ENCODE data around the gene KANK2. TPM values are rescaled to one million over a fixed set of nuclear protein-coding genes. Genes with fewer than 3 reads are reported as not detected.
"Not testable (repeated sequence)": the region's sequence is repeated elsewhere in the genome, so short reads cannot be mapped to it uniquely, and the experiment has no call there.

KANK2 gene
- total RNA-seq, 1 donor: 1.4 TPM

GRCh38 chr19:11194656-11195558, 2.4 kb downstream of the KANK2 start:
- H3K9me3 ChIP-seq (ENCODE audit: low read depth, low read length): no peaks in the 10 kb centered on the region
- H3K4me3 ChIP-seq (ENCODE audit: low read length): no peak overlapping the region
- peaks cover 2% of the 10 kb centered on the region for H3K27me3 ChIP-seq (ENCODE audit: insufficient read depth, low read length)
- peaks cover 21% of the 10 kb centered on the region for H3K4me1 ChIP-seq (ENCODE audit: insufficient read depth, low read length)

GRCh38 chr19:11194173-11194572, 3.2 kb downstream of the KANK2 start:
- H3K4me3 ChIP-seq (ENCODE audit: low read length): no peak overlapping the region
- no peaks in the 10 kb centered on the region for H3K9me3 ChIP-seq (ENCODE audit: low read depth, low read length)
- peaks cover 2% of the 10 kb centered on the region for H3K27me3 ChIP-seq (ENCODE audit: insufficient read depth, low read length)
- H3K4me1 ChIP-seq (ENCODE audit: insufficient read depth, low read length): peaks cover 21% of the 10 kb centered on the region

- H3K27me3 ChIP-seq (ENCODE audit: insufficient read depth, low read length): peaks cover 2% of the 10 kb centered on the region
- H3K4me3 ChIP-seq (ENCODE audit: low read length): no peak overlapping the region
- H3K4me1 ChIP-seq (ENCODE audit: insufficient read depth, low read length): peaks cover 21% of the 10 kb centered on the region
- H3K9me3 ChIP-seq (ENCODE audit: low read depth, low read length): no peaks in the 10 kb centered on the region
Measured at GRCh38 chr19:11192957-11193939, 4.1 kb downstream of the KANK2 start.

GRCh38 chr19:11191934-11192333, 5.4 kb downstream of the KANK2 start:
- peaks cover 2% of the 10 kb centered on the region for H3K27me3 ChIP-seq (ENCODE audit: insufficient read depth, low read length)
- H3K4me1 ChIP-seq (ENCODE audit: insufficient read depth, low read length): peaks cover 13% of the 10 kb centered on the region
- no peaks in the 10 kb centered on the region for H3K9me3 ChIP-seq (ENCODE audit: low read depth, low read length)
- no peak overlapping the region for H3K4me3 ChIP-seq (ENCODE audit: low read length)

- Histone ChIP-seq H3K27me3 (ENCODE audit: insufficient read depth, low read length) (no peaks in the 10 kb centered on the region), H3K4me3 (ENCODE audit: low read length) (no peak overlapping the region), H3K4me1 (ENCODE audit: insufficient read depth, low read length) (peaks cover 7% of the 10 kb centered on the region), H3K9me3 (ENCODE audit: low read depth, low read length) (no peaks in the 10 kb centered on the region)
Measured at GRCh38 chr19:11191273-11191755, 6.0 kb downstream of the KANK2 start.

- peaks cover 7% of the 10 kb centered on the region for H3K4me1 ChIP-seq (ENCODE audit: insufficient read depth, low read length)
- H3K9me3 ChIP-seq (ENCODE audit: low read depth, low read length): no peaks in the 10 kb centered on the region
- H3K4me3 ChIP-seq (ENCODE audit: low read length): no peak overlapping the region
- H3K27me3 ChIP-seq (ENCODE audit: insufficient read depth, low read length): no peaks in the 10 kb centered on the region
Measured at GRCh38 chr19:11190501-11190900, 6.8 kb downstream of the KANK2 start.

GRCh38 chr19:11187441-11187840, 9.9 kb downstream of the KANK2 start:
- H3K4me3 ChIP-seq (ENCODE audit: low read length): no peak overlapping the region

GRCh38 chr19:11182994-11183393, 14.4 kb downstream of the KANK2 start:
- Histone ChIP-seq H3K27me3 (ENCODE audit: insufficient read depth, low read length) (no peaks in the 10 kb centered on the region), H3K4me1 (ENCODE audit: insufficient read depth, low read length) (peaks cover 7% of the 10 kb centered on the region), H3K9me3 (ENCODE audit: low read depth, low read length) (no peaks in the 10 kb centered on the region), H3K4me3 (ENCODE audit: low read length) (no peak overlapping the region)

More at GRCh38 chr19:11187441-11187840, 9.9 kb downstream of the KANK2 start:
- no peaks in the 10 kb centered on the region for H3K9me3 ChIP-seq (ENCODE audit: low read depth, low read length)
- H3K27me3 ChIP-seq (ENCODE audit: insufficient read depth, low read length): no peaks in the 10 kb centered on the region
- no peaks in the 10 kb centered on the region for H3K4me1 ChIP-seq (ENCODE audit: insufficient read depth, low read length)

GRCh38 chr19:11181488-11181887, 15.9 kb downstream of the KANK2 start:
- no peaks in the 10 kb centered on the region for H3K27me3 ChIP-seq (ENCODE audit: insufficient read depth, low read length)

GRCh38 chr19:11180975-11181374, 16.4 kb downstream of the KANK2 start:
- not testable (repeated sequence) for H3K4me3 ChIP-seq (ENCODE audit: low read length); H3K9me3 ChIP-seq (ENCODE audit: low read depth, low read length); H3K27me3 ChIP-seq (ENCODE audit: insufficient read depth, low read length); H3K4me1 ChIP-seq (ENCODE audit: insufficient read depth, low read length)

More at GRCh38 chr19:11181488-11181887, 15.9 kb downstream of the KANK2 start:
- no peaks in the 10 kb centered on the region for H3K9me3 ChIP-seq (ENCODE audit: low read depth, low read length)
- H3K4me3 ChIP-seq (ENCODE audit: low read length): no peak overlapping the region
- H3K4me1 ChIP-seq (ENCODE audit: insufficient read depth, low read length): peaks cover 7% of the 10 kb centered on the region

GRCh38 chr19:11180346-11180745, 17.0 kb downstream of the KANK2 start:
- no peak overlapping the region for H3K4me3 ChIP-seq (ENCODE audit: low read length)

GRCh38 chr19:11179716-11180297, 17.5 kb downstream of the KANK2 start:
- no peaks in the 10 kb centered on the region for H3K27me3 ChIP-seq (ENCODE audit: insufficient read depth, low read length)
- peaks cover 7% of the 10 kb centered on the region for H3K4me1 ChIP-seq (ENCODE audit: insufficient read depth, low read length)
- H3K4me3 ChIP-seq (ENCODE audit: low read length): no peak overlapping the region
- no peaks in the 10 kb centered on the region for H3K9me3 ChIP-seq (ENCODE audit: low read depth, low read length)

More at GRCh38 chr19:11180346-11180745, 17.0 kb downstream of the KANK2 start:
- Histone ChIP-seq H3K9me3 (ENCODE audit: low read depth, low read length) (no peaks in the 10 kb centered on the region), H3K27me3 (ENCODE audit: insufficient read depth, low read length) (no peaks in the 10 kb centered on the region), H3K4me1 (ENCODE audit: insufficient read depth, low read length) (peaks cover 7% of the 10 kb centered on the region)

- not testable (repeated sequence) for H3K27me3 ChIP-seq (ENCODE audit: insufficient read depth, low read length); H3K4me3 ChIP-seq (ENCODE audit: low read length); H3K9me3 ChIP-seq (ENCODE audit: low read depth, low read length)
Measured at GRCh38 chr19:11179145-11179465, 18.2 kb downstream of the KANK2 start.

GRCh38 chr19:11177592-11177991, 19.8 kb downstream of the KANK2 start:
- no peaks in the 10 kb centered on the region for H3K9me3 ChIP-seq (ENCODE audit: low read depth, low read length)
- no peaks in the 10 kb centered on the region for H3K27me3 ChIP-seq (ENCODE audit: insufficient read depth, low read length)
- H3K4me1 ChIP-seq (ENCODE audit: insufficient read depth, low read length): peaks cover 7% of the 10 kb centered on the region
- no peak overlapping the region for H3K4me3 ChIP-seq (ENCODE audit: low read length)

More at GRCh38 chr19:11179145-11179465, 18.2 kb downstream of the KANK2 start:
- not testable (repeated sequence) for H3K4me1 ChIP-seq (ENCODE audit: insufficient read depth, low read length)

All from mononuclear cell (primary cell).